GM19351 (cell line): ENCODE results near the gene DUX4.
"Not testable (repeated sequence)": the region's sequence is repeated elsewhere in the genome, so short reads cannot be mapped to it uniquely, and the experiment has no call there.

ENCODE experiments used
- ATAC-seq: cut with Tn5 transposase; IDR thresholded peaks from one replicate; pipeline ENCODE4 v1.9.1; 2021; ENCODE audit warnings: mild to moderate bottlenecking, moderate library complexity; ENCODE audit not compliant: unreplicated experiment

Gene DUX4

GRCh38 chr4:190173428-190173827 lies at the start of gene DUX4:
Gene DUX4 (plus strand): TSS chr4:190173774. CDS start chr4:190173774, 0 bp downstream.
- not testable (repeated sequence) for ATAC-seq

GRCh38 chr4:190175436-190175835 lies 1.9 kb downstream of the DUX4 start:
- ATAC-seq, result not testable (repeated sequence)

- not testable (repeated sequence) for ATAC-seq
These were observed 4.4 kb downstream of the DUX4 start for GRCh38 chr4:190177727-190178605.

- ATAC-seq, result not testable (repeated sequence)
These were observed 5.0 kb downstream of the DUX4 start for GRCh38 chr4:190178606-190178990.

GRCh38 chr4:190179030-190179739 lies 5.6 kb downstream of the DUX4 start:
- not testable (repeated sequence) for ATAC-seq

GRCh38 chr4:190179740-190180094 lies 6.1 kb downstream of the DUX4 start:
- not testable (repeated sequence) for ATAC-seq

GRCh38 chr4:190180947-190181346 lies 7.4 kb downstream of the DUX4 start:
- not testable (repeated sequence) for ATAC-seq

- ATAC-seq, result not testable (repeated sequence)
These were observed 8.0 kb downstream of the DUX4 start for GRCh38 chr4:190181481-190182100.

GRCh38 chr4:190203510-190203909 lies 29.9 kb downstream of the DUX4 start:
- not testable (repeated sequence) for ATAC-seq
